DMS114 treated with DMSO at 0.1 percent for 48 hours (cell line): ENCODE results near the gene TOMM70.
"Not testable (repeated sequence)": the region's sequence is repeated elsewhere in the genome, so short reads cannot be mapped to it uniquely, and the experiment has no call there.

Experiments used
- DNase-seq: peaks from one replicate; lab custom pipeline; 2025; ENCODE audit not compliant: unreplicated experiment; lab: John Stamatoyannopoulos, UW

Gene TOMM70

DNA sequence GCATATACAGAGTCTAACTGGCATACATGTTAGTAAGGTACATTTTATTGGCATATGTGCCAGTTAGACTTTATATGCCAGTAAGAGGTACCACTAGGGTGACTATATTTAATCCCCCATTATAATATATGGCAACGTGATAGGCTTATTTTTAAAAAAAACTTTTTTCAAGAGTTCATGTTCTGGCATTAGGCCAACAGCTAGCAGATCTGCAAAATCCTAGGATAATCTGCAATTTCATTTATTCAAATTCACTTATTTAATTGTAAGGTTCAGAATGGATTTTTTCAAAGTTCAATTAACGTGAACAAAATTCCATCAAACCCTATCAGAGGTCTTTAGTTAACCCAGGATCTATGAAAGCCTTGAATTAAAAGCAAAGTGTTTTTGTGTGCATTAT lies 34.5 kb downstream of the TOMM70 start:
- no peak for DNase-seq

DNA sequence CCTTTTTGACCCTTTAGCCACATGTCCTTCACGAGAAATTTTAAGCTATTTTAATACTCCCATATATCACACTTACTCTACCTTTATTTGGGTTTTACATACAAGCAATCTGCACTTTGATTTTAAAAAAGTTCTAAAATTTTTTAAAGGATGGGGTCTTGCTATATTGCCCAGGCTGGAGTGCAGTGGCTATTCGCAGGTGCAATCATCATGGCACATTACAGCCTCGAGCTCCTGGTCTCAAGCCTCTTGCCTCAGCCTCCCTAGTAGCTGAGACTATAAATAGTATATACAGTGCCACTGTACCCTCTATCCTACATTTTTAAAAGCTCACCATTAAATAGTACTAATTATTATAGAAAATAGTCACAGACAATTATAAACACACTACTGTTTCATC lies 36.5 kb downstream of the TOMM70 start:
- DNase-seq: no peak

DNA sequence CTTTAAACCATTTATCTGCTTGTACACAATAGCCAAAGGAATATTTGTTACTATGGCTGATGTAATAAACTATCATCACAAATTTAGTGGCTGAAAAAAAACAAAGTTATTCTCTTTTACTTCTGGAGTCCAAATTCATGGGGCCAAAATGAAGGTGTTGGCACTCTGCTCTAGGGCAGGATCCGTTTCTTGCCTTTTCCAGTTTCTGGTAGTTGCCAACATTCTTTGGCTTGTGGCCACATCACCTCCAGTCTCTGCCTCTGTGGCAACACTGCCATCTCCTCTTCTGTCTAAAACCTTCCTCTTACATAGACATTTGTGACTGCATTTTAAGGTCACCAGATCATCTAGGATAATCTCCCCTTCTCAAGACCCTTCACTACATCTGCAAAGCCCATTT lies 39.0 kb downstream of the TOMM70 start:
- DNase-seq: no peak

- DNase-seq: no peak
Measured at GRCh38 chr3:100360757-100361496, 40.0 kb downstream of the TOMM70 start.

- DNase-seq: no peak
Measured at GRCh38 chr3:100359035-100359434, 41.9 kb downstream of the TOMM70 start.

DNA sequence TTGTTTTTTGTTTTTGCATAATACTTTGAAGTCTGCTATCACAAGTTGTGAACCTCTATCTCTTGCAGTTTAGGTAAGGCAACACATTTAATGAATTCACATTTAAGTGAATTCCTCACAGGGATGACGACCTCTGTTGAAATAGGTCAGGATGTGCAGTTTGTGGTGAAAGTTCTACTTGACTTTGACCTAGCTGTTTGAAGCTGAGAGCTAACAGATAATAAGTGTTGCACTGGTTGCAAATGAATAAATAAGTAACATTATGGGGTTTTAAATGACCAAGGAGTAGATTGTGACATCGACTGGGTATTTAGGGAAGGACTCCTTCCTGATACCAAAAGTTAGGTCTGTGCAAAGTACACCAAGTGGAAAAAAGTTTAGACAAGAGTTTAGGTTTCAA lies 42.5 kb downstream of the TOMM70 start:
- DNase-seq: no peak

DNA sequence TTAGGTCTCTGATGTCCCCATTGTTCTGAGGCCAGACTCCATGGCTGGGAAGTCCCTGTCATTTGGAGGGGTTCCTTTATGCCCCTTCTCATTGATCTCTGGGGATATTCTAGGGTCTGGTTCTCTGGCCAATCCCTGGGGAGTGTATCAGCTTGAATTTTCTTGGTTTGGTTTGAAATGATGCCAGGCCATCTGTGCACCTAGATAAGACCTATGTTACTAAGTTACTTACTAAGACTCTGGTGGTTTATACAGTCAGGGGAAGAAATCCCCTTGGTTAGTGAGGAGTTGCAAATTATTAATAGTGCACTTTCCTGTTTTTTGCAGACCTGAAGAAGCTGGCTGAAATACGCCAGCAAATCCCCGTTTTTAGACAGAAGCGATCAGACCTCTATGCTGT lies 46.0 kb downstream of the TOMM70 start:
- no peak for DNase-seq

DNA sequence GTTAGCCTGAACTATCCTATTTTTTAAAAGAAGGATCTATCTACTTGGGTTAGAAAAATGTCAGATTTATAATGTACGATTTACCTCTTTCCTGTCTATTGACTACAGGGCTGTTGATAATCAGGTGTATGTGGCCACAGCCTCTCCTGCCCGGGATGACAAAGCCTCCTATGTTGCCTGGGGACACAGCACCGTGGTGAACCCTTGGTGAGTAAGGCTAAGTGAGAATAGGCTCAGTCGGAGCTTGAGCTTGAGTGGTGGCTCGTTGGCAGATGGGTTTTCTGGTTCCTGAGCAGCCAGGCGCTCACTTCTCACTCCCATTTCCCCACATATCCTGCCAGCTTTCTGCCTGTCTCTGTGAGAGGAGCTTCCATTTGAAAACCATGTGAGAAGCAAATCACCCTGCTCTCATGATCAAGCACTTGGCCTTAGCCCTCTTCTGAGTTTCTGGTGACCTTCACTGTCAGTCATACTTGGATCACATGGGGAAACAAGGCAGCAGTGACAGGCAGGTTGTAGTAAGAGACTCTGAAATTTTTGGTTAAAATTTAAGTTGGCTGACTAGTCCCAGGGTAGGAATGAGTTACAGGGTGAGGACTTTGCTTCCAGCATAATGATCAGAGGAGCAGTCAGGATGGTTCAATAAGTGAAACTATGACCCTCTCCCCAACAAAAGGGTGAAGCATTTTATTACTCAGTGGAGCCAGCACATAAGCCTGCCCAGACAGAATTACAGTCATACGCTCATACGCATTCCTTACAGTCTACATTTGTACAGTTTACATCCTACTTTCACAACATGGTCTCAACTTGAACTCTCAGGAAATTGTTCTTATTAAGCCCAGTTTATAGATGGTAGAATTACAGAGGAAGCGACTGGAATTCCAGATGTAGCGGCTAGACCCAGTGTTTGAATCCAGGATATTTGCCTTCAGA lies 48.3 kb downstream of the TOMM70 start:
- no peak for DNase-seq

GRCh38 chr3:100351770-100352169 lies 49.1 kb downstream of the TOMM70 start:
- DNase-seq: not testable (repeated sequence)

- DNase-seq: no peak
Measured at GRCh38 chr3:100348727-100349126, 52.2 kb downstream of the TOMM70 start.

- no peak for DNase-seq
Measured at GRCh38 chr3:100340527-100340926, 60.4 kb downstream of the TOMM70 start.

- DNase-seq: no peak
Measured at GRCh38 chr3:100339786-100340185, 61.1 kb downstream of the TOMM70 start.

GRCh38 chr3:100338911-100339310 lies 62.0 kb downstream of the TOMM70 start:
- no peak for DNase-seq

- not testable (repeated sequence) for DNase-seq
Measured at GRCh38 chr3:100336229-100336628, 64.7 kb downstream of the TOMM70 start.

DNA sequence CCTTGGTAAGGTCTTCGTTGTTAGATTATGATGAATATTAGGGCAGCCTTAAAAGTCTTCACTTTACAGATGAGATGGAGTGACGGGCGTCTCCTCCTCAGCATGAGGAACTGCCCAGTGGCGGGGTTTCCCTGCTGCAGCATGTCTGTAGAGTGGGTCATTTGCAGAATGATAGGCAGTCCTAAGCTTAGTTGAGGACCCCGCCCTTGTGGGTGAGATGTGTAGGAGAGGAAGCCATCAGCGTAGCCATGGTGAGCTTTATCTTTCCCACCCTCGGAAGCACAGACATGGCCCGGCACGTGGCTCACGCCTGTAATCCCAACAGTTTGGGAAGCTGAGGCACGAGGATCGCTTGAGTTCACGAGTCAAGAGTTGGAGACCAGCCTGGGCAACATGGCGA lies 65.5 kb downstream of the TOMM70 start:
- DNase-seq: no peak

DNA sequence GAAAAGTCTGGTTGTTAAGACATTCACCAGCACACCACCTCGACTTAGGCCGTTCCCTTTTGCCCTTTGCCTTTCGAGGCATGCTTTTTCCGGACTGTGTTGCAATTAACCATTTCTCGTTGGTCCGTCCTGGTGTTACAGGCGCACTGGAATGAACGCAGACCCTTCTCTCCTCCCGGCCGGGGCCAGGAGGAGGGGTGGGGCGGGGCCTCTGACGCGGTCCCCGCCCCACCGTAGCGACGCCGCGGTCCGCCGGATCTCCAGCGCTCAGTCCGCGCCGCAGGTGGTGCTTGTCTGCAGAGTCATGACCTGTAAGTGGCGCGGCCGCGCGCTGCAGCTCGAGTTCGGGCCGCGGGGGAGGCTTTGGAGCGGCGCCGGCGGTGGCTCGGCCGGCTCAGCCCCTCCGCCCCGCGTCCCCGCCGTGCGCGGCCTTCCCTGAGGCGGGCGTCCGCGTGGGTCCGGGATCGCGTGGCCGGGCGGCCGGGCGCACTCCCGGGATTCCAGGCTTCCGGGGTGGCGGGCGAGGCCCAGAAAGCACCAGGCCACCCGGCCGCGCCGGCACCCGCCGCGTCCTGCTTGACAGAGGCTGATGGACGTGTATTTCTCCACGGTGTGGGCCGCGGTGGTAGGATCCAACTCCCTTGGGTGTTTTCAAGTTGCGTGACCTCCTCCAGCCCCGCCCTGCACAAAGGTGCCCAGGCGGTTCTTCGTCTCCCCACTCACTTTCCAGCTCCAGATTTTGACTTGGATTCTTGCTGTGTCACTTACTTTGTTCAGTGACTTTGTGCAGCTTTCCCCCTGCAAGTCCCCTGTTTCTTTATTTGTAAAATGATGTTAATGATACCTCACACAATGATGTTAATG lies 66.2 kb downstream of the TOMM70 start, which contains the start of gene NIT2:
TSS of gene NIT2 (plus strand) at position 270 of the 864 bp plus-strand sequence. CDS start at position 305, 35 bp downstream.
- peak; percentile 45 for DNase-seq

GRCh38 chr3:100333970-100334487 lies 66.9 kb downstream of the TOMM70 start:
- no peak for DNase-seq

GRCh38 chr3:100333051-100333450 lies 67.8 kb downstream of the TOMM70 start:
- DNase-seq: no peak

- no peak for DNase-seq
Measured at GRCh38 chr3:100331660-100332059, 69.2 kb downstream of the TOMM70 start.

- no peak for DNase-seq
Measured at GRCh38 chr3:100330651-100331050, 70.2 kb downstream of the TOMM70 start.
